Lung (tissue), 12 donors: Measurements from ENCODE around the gene RGS17. TPM values are rescaled to one million over a fixed set of nuclear protein-coding genes. Genes with fewer than 3 reads are reported as not detected.

Source experiments
- ATAC-seq: fragments of 200-7000 bp; cut with Tn5 transposase; one replicate; pipeline ENCODE4 v1.9.1; 2020; ENCODE audit warnings: moderate number of reproducible peaks; ENCODE audit not compliant: insufficient read depth, low FRiP score
- DNase-seq, 3 donors: peaks; one replicate each; pipeline ENCODE4 v3.0.0-alpha.2; 2013 to 2017
- H3K27ac ChIP-seq, 2 donors: one replicate each; pipeline ENCODE4 v1.5.1; 2013; ENCODE audit warnings: mild to moderate bottlenecking in 2 of 2, moderate library complexity in 2 of 2, control low read depth in 1 of 2, inconsistent platforms in 1 of 2, low read depth in 1 of 2, low read length in 1 of 2
- H3K27me3 ChIP-seq, 3 donors: one replicate each; pipeline ENCODE4 v1.5.1; 2013; ENCODE audit warnings: low read length in 2 of 3; ENCODE audit not compliant: control insufficient read depth in 3 of 3, insufficient read depth in 3 of 3
- H3K36me3 ChIP-seq, 4 donors: one replicate each; pipeline ENCODE4 v1.5.1; 2013; ENCODE audit warnings: low read length in 4 of 4, mild to moderate bottlenecking in 1 of 4, moderate library complexity in 1 of 4; ENCODE audit not compliant: control insufficient read depth in 4 of 4, insufficient read depth in 4 of 4
- H3K4me1 ChIP-seq, 5 donors: one replicate each; pipeline ENCODE4 v1.5.1; 2013; ENCODE audit warnings: low read length in 5 of 5, mild to moderate bottlenecking in 2 of 5, moderate library complexity in 1 of 5; ENCODE audit not compliant: control insufficient read depth in 5 of 5, insufficient read depth in 5 of 5
- H3K4me3 ChIP-seq: one replicate; pipeline ENCODE4 v1.5.1; 2013; ENCODE audit warnings: mild to moderate bottlenecking, control low read depth, moderate library complexity
- H3K9ac ChIP-seq, 2 donors: one replicate each; pipeline ENCODE4 v1.5.1; 2013; ENCODE audit warnings: low read length in 2 of 2, control low read depth in 1 of 2; ENCODE audit not compliant: insufficient read depth in 1 of 2
- H3K9me3 ChIP-seq, 4 donors: one replicate each; pipeline ENCODE4 v1.5.1; 2013; ENCODE audit warnings: low read length in 3 of 4, mild to moderate bottlenecking in 1 of 4, moderate library complexity in 1 of 4; ENCODE audit not compliant: control insufficient read depth in 4 of 4, insufficient read depth in 3 of 4
- CTCF ChIP-seq: IDR thresholded peaks from 2 replicates; pipeline ENCODE4 v1.5.1; 2012; ENCODE audit warnings: mild to moderate bottlenecking; ENCODE audit errors: control extremely low read depth, extremely low read depth
- WGBS, 2 donors: extraction: QIAGEN DNeasy Blood & Tissue Kit; methylation state at CpG; one replicate each; pipeline ENCODE4 v1.1.7; 2013; 5-methylcytosine and 5-hydroxymethylcytosine counted together
- polyA plus RNA-seq, 2 donors: library from polyadenylated mRNA; stranded (reverse); fragments of 200-250 nt; gene quantifications; one replicate each; pipeline ENCODE4 v1.2.1, GENCODE V29; 2013
- total RNA-seq, 2 donors: library from RNA; depleted of rRNA in 1 of 2; stranded (reverse); fragments of >200 nt in 1 of 2; gene quantifications; one replicate each; pipeline ENCODE4 v1.2.1, GENCODE V29; 2014 to 2021
- donor health status: control.
- donor health status: control.
- donor health status: Bipolar disorder and iron deficiency.
- donor health status: healthy.
- donor health status: DM: yes; HTN: yes; CAD: no.

Gene RGS17
- total and polyA plus RNA-seq, 4 donors: 0.17 to 1.7 (median 0.41) TPM

GRCh38 chr6:153106021-153106420 lies 25.1 kb downstream of the RGS17 start:
- TF ChIP-seq CTCF: no peak
- Histone ChIP-seq H3K27me3 (no peaks in the 10 kb centered on the region), H3K9me3 (peaks cover 0 to 2% (median 0%) of the 10 kb centered on the region in 4 donors), H3K4me3 (no peak overlapping the region), H3K4me1 (no peaks in the 10 kb centered on the region), H3K9ac (no peak overlapping the region), H3K36me3 (no peaks in the 10 kb centered on the region), H3K27ac (no peak overlapping the region)
- ATAC-seq (no peak), DNase-seq (no peak)
- WGBS, 2 donors: 87 to 92% methylated on average over 5 of the region's 5 CpGs

GRCh38 chr6:153104220-153104619 lies 26.9 kb downstream of the RGS17 start:
- Histone ChIP-seq H3K27ac (no peak overlapping the region), H3K9ac (no peak overlapping the region), H3K4me3 (no peak overlapping the region), H3K27me3 (no peaks in the 10 kb centered on the region), H3K9me3 (peaks cover 0 to 2% (median 0%) of the 10 kb centered on the region in 4 donors), H3K4me1 (no peaks in the 10 kb centered on the region), H3K36me3 (no peaks in the 10 kb centered on the region)
- no peak for ATAC-seq
- no peak for TF ChIP-seq CTCF
- WGBS, 2 donors: 79 to 86% methylated on average over 4 of the region's 4 CpGs
- no peak for DNase-seq

GRCh38 chr6:153103319-153103655 lies 27.8 kb downstream of the RGS17 start:
- no peak for TF ChIP-seq CTCF
- 62 to 78% methylated on average over 6 of the region's 6 CpGs for WGBS, 2 donors
- DNase-seq: peak in 1 of 3 donors; percentile 10

GRCh38 chr6:153102605-153103318 lies 28.3 kb downstream of the RGS17 start:
- no peaks in the 10 kb centered on the region for H3K36me3 ChIP-seq
- H3K9ac ChIP-seq: no peak overlapping the region
- 67 to 92% methylated on average over 2 of the region's 2 CpGs for WGBS, 2 donors
- H3K4me1 ChIP-seq: no peaks in the 10 kb centered on the region
- no peak overlapping the region for H3K4me3 ChIP-seq
- TF ChIP-seq CTCF: no peak
- no peaks in the 10 kb centered on the region for H3K27me3 ChIP-seq
- H3K9me3 ChIP-seq: peaks cover 0 to 2% (median 0%) of the 10 kb centered on the region in 4 donors
- H3K27ac ChIP-seq: no peak overlapping the region
- DNase-seq: no peak
- no peak for ATAC-seq

More at GRCh38 chr6:153103319-153103655, 27.8 kb downstream of the RGS17 start:
- H3K9ac ChIP-seq: no peak overlapping the region
- no peaks in the 10 kb centered on the region for H3K27me3 ChIP-seq
- no peak for ATAC-seq
- no peaks in the 10 kb centered on the region for H3K36me3 ChIP-seq
- no peaks in the 10 kb centered on the region for H3K4me1 ChIP-seq
- H3K4me3 ChIP-seq: no peak overlapping the region
- no peak overlapping the region for H3K27ac ChIP-seq
- H3K9me3 ChIP-seq: peaks cover 0 to 2% (median 0%) of the 10 kb centered on the region in 4 donors
